ENCODE data around the gene LARP4.

LARP4 gene

DNA sequence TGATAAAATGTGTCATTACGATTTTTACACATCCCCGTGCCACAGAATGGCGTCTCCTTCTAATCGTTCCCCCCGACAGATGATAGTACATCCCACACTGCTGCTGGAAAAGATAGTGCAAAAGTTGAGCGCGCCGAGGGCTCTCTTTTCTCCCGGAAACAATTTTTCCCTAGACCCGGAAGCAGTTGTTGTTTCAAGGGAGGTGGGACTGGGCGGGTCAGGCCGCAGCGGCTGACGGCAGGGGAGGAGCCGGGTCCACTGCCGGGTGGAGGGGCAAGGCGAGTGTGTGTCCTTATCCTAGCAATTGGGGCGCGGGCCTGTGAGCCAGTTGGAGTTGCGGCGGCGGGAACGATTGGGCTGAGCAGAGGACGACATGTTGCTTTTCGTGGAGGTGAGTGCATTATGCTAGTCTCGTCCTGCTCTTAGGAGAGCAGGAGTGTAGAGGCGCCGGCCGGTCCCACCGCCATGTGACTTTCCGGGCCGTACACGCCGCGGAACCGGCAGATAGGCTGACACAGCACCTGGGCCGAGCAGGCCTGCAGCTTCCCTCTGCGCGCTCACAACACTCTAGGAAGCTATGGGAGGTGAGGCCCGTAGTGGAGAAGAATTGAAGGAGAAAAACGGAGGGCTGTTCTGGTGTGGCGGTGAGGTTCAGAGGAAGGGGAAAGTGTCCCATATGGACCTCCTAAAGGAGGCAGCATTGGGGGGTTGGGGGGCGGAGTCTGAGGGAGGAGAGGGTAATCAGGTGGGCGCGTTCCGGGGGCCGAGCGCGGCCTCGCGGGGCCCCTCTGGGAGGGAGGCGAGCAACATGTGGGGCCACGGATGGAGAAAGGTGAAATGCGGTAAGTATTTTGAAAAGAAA is at the start of gene LARP4:
Gene LARP4, plus strand, starts transcription at position 248 of the 862 bp plus-strand sequence. Its CDS starts 126 bp downstream, at position 374.
- peak; percentile 95 for DNase-seq (ENCODE audit: low read depth)
- H3K4me3 ChIP-seq (ENCODE audit: low read depth, low read length) = peak within 1 kb of the TSS; percentile 86
- TF ChIP-seq, protein P1, sequence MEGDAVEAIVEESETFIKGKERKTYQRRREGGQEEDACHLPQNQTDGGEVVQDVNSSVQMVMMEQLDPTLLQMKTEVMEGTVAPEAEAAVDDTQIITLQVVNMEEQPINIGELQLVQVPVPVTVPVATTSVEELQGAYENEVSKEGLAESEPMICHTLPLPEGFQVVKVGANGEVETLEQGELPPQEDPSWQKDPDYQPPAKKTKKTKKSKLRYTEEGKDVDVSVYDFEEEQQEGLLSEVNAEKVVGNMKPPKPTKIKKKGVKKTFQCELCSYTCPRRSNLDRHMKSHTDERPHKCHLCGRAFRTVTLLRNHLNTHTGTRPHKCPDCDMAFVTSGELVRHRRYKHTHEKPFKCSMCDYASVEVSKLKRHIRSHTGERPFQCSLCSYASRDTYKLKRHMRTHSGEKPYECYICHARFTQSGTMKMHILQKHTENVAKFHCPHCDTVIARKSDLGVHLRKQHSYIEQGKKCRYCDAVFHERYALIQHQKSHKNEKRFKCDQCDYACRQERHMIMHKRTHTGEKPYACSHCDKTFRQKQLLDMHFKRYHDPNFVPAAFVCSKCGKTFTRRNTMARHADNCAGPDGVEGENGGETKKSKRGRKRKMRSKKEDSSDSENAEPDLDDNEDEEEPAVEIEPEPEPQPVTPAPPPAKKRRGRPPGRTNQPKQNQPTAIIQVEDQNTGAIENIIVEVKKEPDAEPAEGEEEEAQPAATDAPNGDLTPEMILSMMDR (IDR thresholded peaks at IDR 0.05; ENCODE audit: insufficient read depth, low read depth, low read length, missing control alignments) = no peak

DNA sequence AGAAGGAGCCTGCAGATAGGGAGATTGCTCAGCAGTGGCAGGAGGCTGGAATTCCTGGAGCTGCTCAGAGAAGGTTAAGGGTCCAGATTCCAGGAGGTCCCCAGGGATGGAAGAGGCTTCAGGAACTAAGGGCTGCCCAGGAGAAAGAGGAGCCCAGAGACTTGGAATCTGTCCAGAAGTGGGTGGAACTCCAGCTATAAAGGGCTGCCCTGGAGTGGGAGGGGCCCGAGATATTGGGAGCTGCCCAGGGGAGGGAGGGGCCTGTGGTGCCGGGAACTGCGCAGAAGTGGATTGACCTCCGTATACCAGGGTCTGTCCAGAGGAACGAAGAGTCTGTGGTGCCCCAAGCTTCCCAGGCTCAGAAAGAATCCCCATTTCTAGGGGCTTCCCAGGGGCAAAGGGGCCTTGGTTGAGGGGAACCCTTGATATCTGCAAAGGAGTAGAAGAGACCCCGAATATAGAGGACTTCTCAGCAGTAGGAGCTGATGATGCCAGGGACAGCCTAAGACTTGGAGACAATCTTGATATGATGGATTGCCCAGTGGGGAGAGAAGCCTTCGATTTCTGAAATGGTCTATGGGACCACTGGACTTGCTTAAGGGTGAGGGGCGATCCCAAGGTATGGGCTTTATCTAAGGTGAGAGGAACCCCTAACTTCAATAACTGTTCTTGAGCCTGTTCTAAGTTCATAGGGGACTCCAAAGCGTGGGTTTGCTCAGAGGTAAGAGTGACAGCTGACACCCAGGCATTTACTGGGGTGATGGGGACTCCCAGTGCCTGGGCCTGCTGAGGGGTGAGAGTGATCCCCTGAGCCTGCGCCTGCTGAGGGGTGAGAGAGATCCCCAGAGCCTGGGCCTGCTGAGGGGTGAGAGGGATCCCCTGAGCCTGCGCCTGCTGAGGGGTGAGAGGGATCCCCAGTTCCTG is 49.3 kb upstream of the LARP4 start:
- no peak for DNase-seq (ENCODE audit: low read depth)
- TF ChIP-seq, protein P1 (IDR thresholded peaks at IDR 0.05; ENCODE audit: insufficient read depth, low read depth, low read length, missing control alignments) = no peak
- no peak overlapping the region for H3K4me3 ChIP-seq (ENCODE audit: low read depth, low read length)

DNA sequence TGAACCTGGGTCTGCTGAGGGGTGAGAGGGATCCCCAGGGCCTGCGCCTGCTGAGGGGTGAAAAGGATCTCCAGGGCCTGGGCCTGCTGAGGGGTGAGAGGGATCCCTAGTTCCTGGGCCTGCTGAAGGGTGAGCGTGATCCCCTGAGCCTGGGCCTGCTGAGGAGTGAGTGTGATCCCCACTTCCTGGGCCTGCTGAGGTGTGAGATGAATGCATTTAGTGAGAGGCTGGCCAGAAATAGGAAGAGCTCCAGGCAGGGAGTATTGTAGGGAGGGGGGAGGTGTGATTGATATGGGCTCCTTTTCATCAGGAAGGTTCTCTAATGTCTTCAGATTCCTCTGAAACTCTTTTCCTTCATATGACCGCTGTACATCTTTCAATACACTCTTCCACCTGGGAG is 47.3 kb upstream of the LARP4 start:
- H3K4me3 ChIP-seq (ENCODE audit: low read depth, low read length) = no peak overlapping the region
- no peak for DNase-seq (ENCODE audit: low read depth)
- TF ChIP-seq, protein P1 (IDR thresholded peaks at IDR 0.05; ENCODE audit: insufficient read depth, low read depth, low read length, missing control alignments) = no peak

DNA sequence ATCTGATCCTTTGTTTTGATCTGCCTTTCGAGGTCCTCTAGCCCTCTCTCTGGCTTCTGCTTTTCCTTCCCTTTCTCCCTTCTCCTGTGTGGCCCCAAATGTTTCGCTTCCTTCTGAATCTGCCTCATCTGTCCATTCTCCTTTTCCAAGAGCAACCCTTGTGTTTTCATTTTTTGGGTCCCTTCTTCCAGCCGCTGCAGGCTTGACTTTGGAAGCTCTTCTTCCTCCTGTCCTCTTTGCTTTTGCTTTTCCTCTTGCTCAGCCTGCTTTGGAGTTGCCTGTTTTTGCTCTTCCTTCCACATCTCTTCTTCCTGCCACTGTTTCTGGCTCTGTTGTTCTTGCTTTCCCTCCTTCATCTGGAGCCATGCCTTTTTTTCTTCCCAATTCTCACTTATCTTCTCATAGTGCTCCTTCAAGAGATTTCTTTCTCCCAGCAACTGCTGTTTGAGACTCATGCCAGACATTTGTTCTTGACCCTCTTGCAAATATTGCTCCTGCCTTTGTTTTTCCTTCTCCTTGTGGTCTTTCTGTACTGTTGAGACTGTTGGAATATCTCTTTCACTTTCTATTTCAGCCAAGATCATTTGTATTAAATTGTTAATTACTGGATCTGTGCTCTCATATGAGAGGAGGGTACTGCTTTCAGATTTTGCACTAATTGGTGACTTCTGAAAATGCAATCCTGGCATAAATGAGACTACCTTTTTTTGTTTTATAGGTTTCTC is 46.7 kb upstream of the LARP4 start:
- DNase-seq (ENCODE audit: low read depth) = no peak
- TF ChIP-seq, protein P1 (IDR thresholded peaks at IDR 0.05; ENCODE audit: insufficient read depth, low read depth, low read length, missing control alignments) = no peak
- no peak overlapping the region for H3K4me3 ChIP-seq (ENCODE audit: low read depth, low read length)

GRCh38 chr12:50354908-50355307 is 45.8 kb upstream of the LARP4 start:
- no peak for DNase-seq (ENCODE audit: low read depth)
- no peak overlapping the region for H3K4me3 ChIP-seq (ENCODE audit: low read depth, low read length)
- TF ChIP-seq, protein P1 (IDR thresholded peaks at IDR 0.05; ENCODE audit: insufficient read depth, low read depth, low read length, missing control alignments) = no peak

DNA sequence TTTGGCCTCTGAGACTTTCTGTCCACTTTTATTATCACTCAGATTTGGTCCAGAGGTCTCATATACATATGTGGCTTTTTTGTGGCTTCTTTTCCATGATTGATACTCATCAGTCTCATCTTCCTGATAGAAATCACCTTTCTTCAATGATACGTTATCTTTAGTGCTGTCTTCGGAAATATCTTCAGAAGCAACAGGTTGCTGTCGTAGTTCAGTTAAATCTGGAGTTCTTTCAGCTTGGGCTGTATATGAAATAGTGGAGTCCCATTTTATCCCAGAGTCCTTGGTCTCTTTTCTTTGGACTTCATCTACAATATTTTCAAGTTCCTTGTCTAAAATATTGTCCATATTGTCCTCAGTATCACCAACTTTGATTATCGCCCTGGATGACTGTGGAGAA is 45.3 kb upstream of the LARP4 start:
- TF ChIP-seq, protein P1 (IDR thresholded peaks at IDR 0.05; ENCODE audit: insufficient read depth, low read depth, low read length, missing control alignments) = no peak
- DNase-seq (ENCODE audit: low read depth) = no peak
- no peak overlapping the region for H3K4me3 ChIP-seq (ENCODE audit: low read depth, low read length)
